Measurements from ENCODE around the gene ATP5MC3.

Gene ATP5MC3

GRCh38 chr2:175187378-175187777 is 5.9 kb upstream of the ATP5MC3 start:
- POLR2A ChIA-PET: no interaction called here
- no peak overlapping the region for H3K4me3 ChIP-seq (ENCODE audit: low read depth, low read length)
- CTCF ChIA-PET: interaction anchor here (1.4 to 2.0 kb wide), 2 partner anchors 12 to 490 kb away, joined by 5 read pairs; no protein-coding TSS in a partner anchor
- peak; percentile 25 for TF ChIP-seq CTCF (IDR thresholded peaks at IDR 0.05; ENCODE audit: insufficient read depth, low read length, missing control alignments)
- DNase-seq (ENCODE audit: low read depth, low spot score): no peak

- TF ChIP-seq CTCF (IDR thresholded peaks at IDR 0.05; ENCODE audit: insufficient read depth, low read length, missing control alignments): no peak
- DNase-seq (ENCODE audit: low read depth, low spot score): no peak
- H3K4me3 ChIP-seq (ENCODE audit: low read depth, low read length): no peak overlapping the region
- CTCF ChIA-PET: no interaction called here
- POLR2A ChIA-PET: no interaction called here
These were observed 2.2 kb upstream of the ATP5MC3 start for GRCh38 chr2:175183674-175184073.

- CTCF ChIA-PET: no interaction called here
- no peak for TF ChIP-seq CTCF (IDR thresholded peaks at IDR 0.05; ENCODE audit: insufficient read depth, low read length, missing control alignments)
- DNase-seq (ENCODE audit: low read depth, low spot score): no peak
- POLR2A ChIA-PET: no interaction called here
- H3K4me3 ChIP-seq (ENCODE audit: low read depth, low read length): peak overlapping the region; percentile 84
These were observed 383 bp upstream of the ATP5MC3 start for GRCh38 chr2:175181877-175182308.

- POLR2A ChIA-PET: interaction anchor here (0.6 to 1.1 kb wide), 2 partner anchors 12 to 17 kb away, joined by 3 to 4 read pairs; partner anchors contain the start of gene ATF2
These were observed 808 bp downstream of the ATP5MC3 start for GRCh38 chr2:175180701-175181103.

GRCh38 chr2:175176624-175177023 is 4.9 kb downstream of the ATP5MC3 start:
- no peak overlapping the region for H3K4me3 ChIP-seq (ENCODE audit: low read depth, low read length)
- ChIA-PET CTCF (no interaction called here), POLR2A (no interaction called here)
- no peak for TF ChIP-seq CTCF (IDR thresholded peaks at IDR 0.05; ENCODE audit: insufficient read depth, low read length, missing control alignments)
- no peak for DNase-seq (ENCODE audit: low read depth, low spot score)

More at GRCh38 chr2:175180701-175181103, 808 bp downstream of the ATP5MC3 start:
- H3K4me3 ChIP-seq (ENCODE audit: low read depth, low read length): peak overlapping the region; percentile 84
- CTCF ChIA-PET: interaction anchor here (0.5 to 1.1 kb wide), 2 partner anchors 9 to 581 kb away, joined by 3 to 6 read pairs; no protein-coding TSS in a partner anchor
- no peak for DNase-seq (ENCODE audit: low read depth, low spot score)
- TF ChIP-seq CTCF (IDR thresholded peaks at IDR 0.05; ENCODE audit: insufficient read depth, low read length, missing control alignments): no peak

GRCh38 chr2:175175896-175176295 is 5.6 kb downstream of the ATP5MC3 start:
- TF ChIP-seq CTCF (IDR thresholded peaks at IDR 0.05; ENCODE audit: insufficient read depth, low read length, missing control alignments): no peak
- DNase-seq (ENCODE audit: low read depth, low spot score): no peak
- POLR2A ChIA-PET: no interaction called here
- CTCF ChIA-PET: interaction anchor here (1.5 kb wide), 1 partner anchor 10 kb away, joined by 5 read pairs; no protein-coding TSS in a partner anchor
- H3K4me3 ChIP-seq (ENCODE audit: low read depth, low read length): no peak overlapping the region
